Stimulated activated CD4-positive, alpha-beta T cell treated with anti-CD3 and anti-CD28 coated beads, Interleukin-4, amount 100 ng/mL, for 1 hour (primary cell): Measurements from ENCODE around the gene TP53.

Experiments
- DNase-seq: peaks from one replicate; pipeline ENCODE4 v3.0.0-alpha.2; 2020

Gene TP53

GRCh38 chr17:7687072-7687907 is at the start of gene TP53:
TP53 (minus strand) TSS chr17:7687490; CDS start chr17:7676594, 10,896 bp downstream.
- peak; percentile 84 for DNase-seq

- DNase-seq: no peak
Observed at GRCh38 chr17:7732981-7733539, 45.8 kb upstream of the TP53 start.

GRCh38 chr17:7729816-7730215 is 42.5 kb upstream of the TP53 start:
- no peak for DNase-seq

GRCh38 chr17:7727886-7728285 is 40.6 kb upstream of the TP53 start:
- DNase-seq: no peak

GRCh38 chr17:7721612-7722011 is 34.3 kb upstream of the TP53 start:
- no peak for DNase-seq

GRCh38 chr17:7720125-7720524 is 32.8 kb upstream of the TP53 start:
- DNase-seq: no peak

- DNase-seq: no peak
Observed at GRCh38 chr17:7719661-7720060, 32.4 kb upstream of the TP53 start.

- DNase-seq: no peak
Observed at GRCh38 chr17:7717756-7718350, 30.6 kb upstream of the TP53 start.

- DNase-seq: peak; percentile 44
Observed at GRCh38 chr17:7716901-7717755, 29.8 kb upstream of the TP53 start, which contains the start of gene DNAH2. DNAH2 (plus strand) TSS chr17:7717744; CDS start chr17:7719735, 1,991 bp downstream.

- DNase-seq: no peak
Observed at GRCh38 chr17:7715936-7716886, 28.9 kb upstream of the TP53 start.

GRCh38 chr17:7714721-7715594 is 27.7 kb upstream of the TP53 start:
- DNase-seq: no peak

- no peak for DNase-seq
Observed at GRCh38 chr17:7713782-7714181, 26.5 kb upstream of the TP53 start.

GRCh38 chr17:7712111-7712771 is 25.0 kb upstream of the TP53 start:
- DNase-seq: no peak

- no peak for DNase-seq
Observed at GRCh38 chr17:7711051-7711755, 23.9 kb upstream of the TP53 start.

- DNase-seq: no peak
Observed at GRCh38 chr17:7710301-7710700, 23.0 kb upstream of the TP53 start.

- DNase-seq: no peak
Observed at GRCh38 chr17:7709031-7709430, 21.7 kb upstream of the TP53 start.

GRCh38 chr17:7707858-7708750 is 20.8 kb upstream of the TP53 start:
- no peak for DNase-seq

GRCh38 chr17:7707446-7707845 is 20.2 kb upstream of the TP53 start:
- DNase-seq: no peak
